ENCODE data around the gene ODR4. TPM values are rescaled to one million over a fixed set of nuclear protein-coding genes. Genes with fewer than 3 reads are reported as not detected.
"Not testable (repeated sequence)": the region's sequence is repeated elsewhere in the genome, so short reads cannot be mapped to it uniquely, and the experiment has no call there.

The ODR4 gene
- polyA plus RNA-seq, 3 donors from 2014 or later: 1.7 to 5.4 (median 5.0) TPM

- Mint-ChIP-seq H3K4me1 (peaks cover 0 to 5% of the 10 kb centered on the region in 2 donors), H3K4me3 (no peak overlapping the region), H3K36me3 (peaks cover 0 to 31% (median 5%) of the 10 kb centered on the region in 3 donors), H3K27ac (no peak overlapping the region), H3K27me3 (ENCODE audit: low read depth in 3 of 3) (no peaks in the 10 kb centered on the region), H3K9me3 (no peaks in the 10 kb centered on the region)
- DNase-seq: no peak
Observed at GRCh38 chr1:186438567-186438966, 62.9 kb downstream of the ODR4 start.

- H3K27me3 Mint-ChIP-seq (ENCODE audit: low read depth in 3 of 3): no peaks in the 10 kb centered on the region
- peaks cover 0 to 31% (median 5%) of the 10 kb centered on the region in 3 donors for H3K36me3 Mint-ChIP-seq
- H3K4me1 Mint-ChIP-seq: peaks cover 0 to 5% of the 10 kb centered on the region in 2 donors
- no peak for DNase-seq
- H3K27ac Mint-ChIP-seq: no peak overlapping the region
- no peaks in the 10 kb centered on the region for H3K9me3 Mint-ChIP-seq
- H3K4me3 Mint-ChIP-seq: no peak overlapping the region
Observed at GRCh38 chr1:186440584-186440983, 64.9 kb downstream of the ODR4 start.

- Mint-ChIP-seq H3K4me1 (peaks cover 0 to 5% of the 10 kb centered on the region in 2 donors), H3K27ac (no peak overlapping the region), H3K4me3 (no peak overlapping the region), H3K27me3 (ENCODE audit: low read depth in 3 of 3) (no peaks in the 10 kb centered on the region), H3K9me3 (no peaks in the 10 kb centered on the region), H3K36me3 (peaks cover 0 to 16% (median 0%) of the 10 kb centered on the region in 3 donors)
- no peak for DNase-seq
Observed at GRCh38 chr1:186442651-186443375, 67.2 kb downstream of the ODR4 start.

- DNase-seq: no peak
- H3K9me3 Mint-ChIP-seq: no peaks in the 10 kb centered on the region
- peaks cover 0 to 8% (median 0%) of the 10 kb centered on the region in 3 donors for H3K36me3 Mint-ChIP-seq
- no peaks in the 10 kb centered on the region for H3K27me3 Mint-ChIP-seq (ENCODE audit: low read depth in 3 of 3)
- H3K27ac Mint-ChIP-seq: no peak overlapping the region
- H3K4me1 Mint-ChIP-seq: peaks cover 0 to 5% of the 10 kb centered on the region in 2 donors
- no peak overlapping the region for H3K4me3 Mint-ChIP-seq
Observed at GRCh38 chr1:186443638-186444037, 68.0 kb downstream of the ODR4 start.

GRCh38 chr1:186446152-186446551, 70.5 kb downstream of the ODR4 start:
- Mint-ChIP-seq H3K4me1 (peaks cover 0 to 5% of the 10 kb centered on the region in 2 donors), H3K9me3 (no peaks in the 10 kb centered on the region), H3K36me3 (peaks cover 0 to 4% (median 0%) of the 10 kb centered on the region in 3 donors), H3K27me3 (ENCODE audit: low read depth in 3 of 3) (no peaks in the 10 kb centered on the region), H3K4me3 (no peak overlapping the region), H3K27ac (no peak overlapping the region)
- no peak for DNase-seq

- no peaks in the 10 kb centered on the region for H3K4me1 Mint-ChIP-seq
- no peak overlapping the region for H3K27ac Mint-ChIP-seq
- H3K9me3 Mint-ChIP-seq: peaks cover 0 to 2% (median 0%) of the 10 kb centered on the region in 6 donors
- DNase-seq: no peak
- H3K4me3 Mint-ChIP-seq: no peak overlapping the region
- no peaks in the 10 kb centered on the region for H3K27me3 Mint-ChIP-seq (ENCODE audit: low read depth in 3 of 3)
- peaks cover 3 to 9% (median 8%) of the 10 kb centered on the region in 3 donors for H3K36me3 Mint-ChIP-seq
Observed at GRCh38 chr1:186454981-186455380, 79.3 kb downstream of the ODR4 start.

- Mint-ChIP-seq H3K36me3 (peaks cover 1 to 7% (median 6%) of the 10 kb centered on the region in 3 donors), H3K9me3 (peaks cover 0 to under 1% (median 0%) of the 10 kb centered on the region in 6 donors), H3K27ac (no peak overlapping the region), H3K4me3 (no peak overlapping the region), H3K27me3 (ENCODE audit: low read depth in 3 of 3) (no peaks in the 10 kb centered on the region), H3K4me1 (no peaks in the 10 kb centered on the region)
- DNase-seq: no peak
Observed at GRCh38 chr1:186456729-186457255, 81.2 kb downstream of the ODR4 start.

GRCh38 chr1:186459161-186459560, 83.5 kb downstream of the ODR4 start:
- not testable (repeated sequence) for H3K4me1 Mint-ChIP-seq; H3K9me3 Mint-ChIP-seq; H3K27me3 Mint-ChIP-seq (ENCODE audit: low read depth in 3 of 3); H3K27ac Mint-ChIP-seq; H3K36me3 Mint-ChIP-seq; H3K4me3 Mint-ChIP-seq; DNase-seq

- Mint-ChIP-seq H3K4me1 (no peaks in the 10 kb centered on the region), H3K27me3 (ENCODE audit: low read depth in 3 of 3) (peaks cover 0 to 3% (median 0%) of the 10 kb centered on the region in 3 donors), H3K36me3 (no peaks in the 10 kb centered on the region), H3K9me3 (peaks cover 0 to 4% (median 0%) of the 10 kb centered on the region in 6 donors), H3K27ac (no peak within 1 kb of the TSS), H3K4me3 (no peak within 1 kb of the TSS)
- DNase-seq: no peak
Observed at GRCh38 chr1:186461014-186461413, 85.4 kb downstream of the ODR4 start, which contains the start of gene PDC. Gene PDC, minus strand, starts transcription at chr1:186461114. Its CDS starts 11,655 bp downstream, at chr1:186449459.

- peaks cover 0 to 3% (median 0%) of the 10 kb centered on the region in 3 donors for H3K27me3 Mint-ChIP-seq (ENCODE audit: low read depth in 3 of 3)
- H3K4me1 Mint-ChIP-seq: no peaks in the 10 kb centered on the region
- H3K9me3 Mint-ChIP-seq: peaks cover 0 to 4% (median under 1%) of the 10 kb centered on the region in 6 donors
- no peak overlapping the region for H3K4me3 Mint-ChIP-seq
- DNase-seq: no peak
- H3K27ac Mint-ChIP-seq: no peak overlapping the region
- no peaks in the 10 kb centered on the region for H3K36me3 Mint-ChIP-seq
Observed at GRCh38 chr1:186463511-186463910, 87.9 kb downstream of the ODR4 start.

- Mint-ChIP-seq H3K27ac (no peak overlapping the region), H3K36me3 (no peaks in the 10 kb centered on the region), H3K27me3 (ENCODE audit: low read depth in 3 of 3) (peaks cover 0 to 3% (median 0%) of the 10 kb centered on the region in 3 donors), H3K9me3 (peaks cover 0 to 4% (median 2%) of the 10 kb centered on the region in 6 donors), H3K4me3 (no peak overlapping the region), H3K4me1 (no peaks in the 10 kb centered on the region)
- no peak for DNase-seq
Observed at GRCh38 chr1:186463926-186464325, 88.3 kb downstream of the ODR4 start.

GRCh38 chr1:186465491-186465890, 89.9 kb downstream of the ODR4 start:
- DNase-seq; H3K27ac Mint-ChIP-seq; H3K36me3 Mint-ChIP-seq; H3K9me3 Mint-ChIP-seq; H3K4me3 Mint-ChIP-seq; H3K4me1 Mint-ChIP-seq; H3K27me3 Mint-ChIP-seq (ENCODE audit: low read depth in 3 of 3): not testable (repeated sequence)

GRCh38 chr1:186465946-186466345, 90.3 kb downstream of the ODR4 start:
- peaks cover 0 to 4% (median 2%) of the 10 kb centered on the region in 6 donors for H3K9me3 Mint-ChIP-seq
- no peaks in the 10 kb centered on the region for H3K36me3 Mint-ChIP-seq
- no peaks in the 10 kb centered on the region for H3K4me1 Mint-ChIP-seq
- peaks cover 0 to 3% (median 0%) of the 10 kb centered on the region in 3 donors for H3K27me3 Mint-ChIP-seq (ENCODE audit: low read depth in 3 of 3)
- no peak overlapping the region for H3K27ac Mint-ChIP-seq
- DNase-seq: no peak
- no peak overlapping the region for H3K4me3 Mint-ChIP-seq

Data from immature natural killer cell (primary cell).